GM12874 (cell line): ENCODE data around the gene FNDC3A.

ENCODE experiments used
- CTCF ChIP-seq: IDR thresholded peaks from 2 replicates; pipeline ENCODE4 v1.5.1; 2011; ENCODE audit warnings: low read depth, mild to moderate bottlenecking, control low read depth, low read length, moderate library complexity; ENCODE audit not compliant: insufficient read depth

Gene FNDC3A

GRCh38 chr13:49046519-49046918 is 70.8 kb downstream of the FNDC3A start:
- no peak for TF ChIP-seq CTCF

- TF ChIP-seq CTCF: no peak
Measured at GRCh38 chr13:49052813-49053212, 77.1 kb downstream of the FNDC3A start.

- TF ChIP-seq CTCF: no peak
Measured at GRCh38 chr13:49053215-49053614, 77.5 kb downstream of the FNDC3A start.

- TF ChIP-seq CTCF: no peak
Measured at GRCh38 chr13:49053906-49054305, 78.2 kb downstream of the FNDC3A start.

- no peak for TF ChIP-seq CTCF
Measured at GRCh38 chr13:49055021-49055420, 79.3 kb downstream of the FNDC3A start.

- no peak for TF ChIP-seq CTCF
Measured at GRCh38 chr13:49057176-49057575, 81.5 kb downstream of the FNDC3A start.

- TF ChIP-seq CTCF: no peak
Measured at GRCh38 chr13:49058761-49059160, 83.0 kb downstream of the FNDC3A start.
